LHCN-M2 (cell line): ENCODE measurements around the gene PPIP5K1. TPM values are rescaled to one million over a fixed set of nuclear protein-coding genes. Genes with fewer than 3 reads are reported as not detected.

Source experiments
- DNase-seq: peaks from one replicate; pipeline ENCODE4 v3.0.0-alpha.2; 2012; ENCODE audit warnings: low read depth
- total RNA-seq: library from RNA; depleted of rRNA; stranded (reverse); fragments of >200 nt; gene quantifications from 2 replicates; pipeline ENCODE4 v1.2.3, GENCODE V29; 2014

Gene PPIP5K1
- total RNA-seq, 1 experiment from 2014 or later, result 10.2 TPM

- DNase-seq, result peak; percentile 55
Measured at GRCh38 chr15:43518197-43518761, 71.7 kb downstream of the PPIP5K1 start.

DNA sequence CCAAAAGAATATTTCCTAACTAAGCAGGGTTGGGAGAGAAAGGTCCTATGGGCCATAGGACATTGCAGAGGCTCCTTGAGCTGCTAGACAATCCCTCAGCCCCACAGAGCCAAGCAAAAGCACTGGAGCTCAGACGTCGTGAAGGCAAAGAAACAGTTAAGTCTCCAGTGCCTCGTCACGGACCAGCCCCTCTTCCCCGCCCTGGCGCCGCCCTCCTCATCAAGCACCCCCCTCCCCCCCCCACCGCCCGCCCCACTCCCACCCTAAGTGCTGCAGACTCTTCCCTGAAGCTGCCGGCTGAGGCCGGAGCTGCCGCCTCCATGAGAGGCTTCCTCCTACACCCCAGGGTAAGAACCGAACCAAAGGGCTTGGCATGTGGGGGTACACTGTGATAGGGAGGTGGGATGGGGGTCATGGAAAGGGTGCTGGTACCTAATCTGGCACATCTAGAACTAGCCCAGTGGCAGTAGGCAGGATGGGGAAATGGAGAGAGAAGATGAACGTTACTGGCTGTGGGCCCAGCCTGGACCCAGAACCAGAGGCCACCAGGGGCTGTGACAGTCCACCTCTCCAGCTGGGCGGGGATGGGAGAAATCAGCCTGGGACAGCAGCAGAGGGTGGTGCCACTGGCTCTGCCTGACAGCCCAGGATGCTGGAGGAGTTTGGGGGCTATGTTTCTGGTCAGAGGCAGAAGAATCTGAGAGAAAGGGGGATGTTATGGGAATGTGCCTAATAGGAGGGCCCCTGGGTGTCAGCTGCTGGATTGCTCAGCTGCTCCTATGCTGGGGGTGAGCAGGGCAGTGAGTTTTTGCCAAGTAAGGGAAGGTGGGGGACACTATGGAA lies 72.4 kb downstream of the PPIP5K1 start, which contains the start of gene MAP1A:
Gene MAP1A, plus strand, starts transcription at position 255 of the 843 bp plus-strand sequence. CDS start 3,866 bp downstream, outside the sequence.
- DNase-seq, result peak; percentile 63

DNA sequence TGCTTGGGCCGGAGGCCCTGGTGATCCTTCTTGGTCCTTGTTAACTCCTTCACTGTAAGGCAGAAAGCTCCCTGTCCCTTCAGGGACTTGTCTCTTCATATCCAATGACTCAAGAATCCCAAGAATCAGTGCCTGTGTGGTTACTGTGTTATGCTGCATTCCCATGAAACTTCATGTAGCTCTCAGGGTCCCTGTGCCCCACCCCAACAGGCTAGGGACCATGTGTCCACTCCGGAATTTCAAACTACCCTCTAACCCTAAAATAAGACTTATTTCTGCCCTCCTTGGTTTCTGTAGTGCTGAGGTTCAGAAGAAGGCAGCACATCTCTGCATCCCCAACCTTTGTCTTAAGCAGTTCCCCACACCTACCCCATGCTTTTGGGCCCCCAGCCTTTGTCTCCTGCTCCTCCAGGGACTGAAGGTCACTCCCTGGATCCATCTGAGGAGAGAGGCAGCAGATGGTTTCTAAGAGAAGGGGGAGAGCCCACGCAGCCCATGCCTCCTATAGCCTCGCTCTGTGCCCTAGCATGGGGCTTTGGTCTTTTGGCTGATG lies 73.1 kb downstream of the PPIP5K1 start:
- DNase-seq, result peak; percentile 85

- peak; percentile 64 for DNase-seq
Measured at GRCh38 chr15:43516185-43516584, 73.8 kb downstream of the PPIP5K1 start.

DNA sequence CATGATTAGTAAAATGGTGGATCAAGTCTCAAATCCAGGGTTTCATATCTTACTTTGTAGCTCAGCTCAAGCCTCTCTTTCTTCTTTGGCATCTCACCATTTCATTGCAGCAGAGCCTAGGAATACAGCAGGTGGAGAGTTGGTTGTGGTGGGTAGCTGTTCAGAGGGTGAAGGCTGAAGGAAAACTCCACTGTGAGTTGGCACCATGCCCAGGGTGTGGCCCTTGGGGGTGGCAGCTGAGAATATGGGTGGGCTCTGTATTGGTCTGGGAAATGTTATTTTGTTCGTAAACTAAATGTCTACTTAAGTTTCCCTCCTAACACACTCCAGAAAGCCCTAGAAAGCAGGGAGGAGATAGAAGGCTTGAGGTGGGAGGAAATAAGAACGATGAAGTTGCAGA lies 74.3 kb downstream of the PPIP5K1 start:
- DNase-seq, result no peak

DNA sequence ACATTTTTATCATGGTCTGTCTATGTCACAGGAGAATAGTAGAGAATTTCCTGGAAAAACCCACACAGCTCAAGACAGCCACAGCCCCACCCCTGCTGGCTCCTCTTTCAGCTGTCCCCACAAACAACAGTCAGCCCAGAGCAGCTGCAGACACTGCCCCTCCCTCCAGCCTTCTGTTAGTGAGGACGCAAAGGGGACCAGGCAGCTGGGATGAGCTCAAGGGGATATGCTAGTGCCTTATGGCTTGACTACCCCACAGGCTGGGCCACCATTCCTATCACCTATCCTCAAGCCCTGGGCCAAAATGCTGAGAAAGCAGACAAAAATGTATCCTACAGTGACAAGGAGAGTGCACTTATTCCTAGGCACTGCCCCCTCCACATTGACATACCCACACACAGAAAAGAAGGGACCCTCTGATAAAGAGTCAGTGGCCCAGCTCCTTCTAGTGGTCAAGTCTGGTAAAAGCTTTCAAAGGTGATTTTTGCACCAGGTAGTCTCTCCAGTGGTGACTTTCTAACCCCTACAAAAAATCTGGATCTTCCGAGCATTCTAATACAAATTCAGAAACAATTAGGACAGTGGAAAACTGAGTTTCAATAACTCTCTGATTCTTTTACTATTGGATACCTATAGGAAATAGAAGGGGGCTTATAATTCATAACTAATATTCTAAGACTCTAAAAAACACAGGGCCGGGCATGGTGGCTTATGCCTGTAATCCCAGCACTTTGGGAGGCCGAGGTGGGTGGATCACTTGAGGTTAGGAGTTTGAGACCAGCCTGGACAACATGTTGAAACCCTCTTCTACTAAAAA lies 75.6 kb downstream of the PPIP5K1 start:
- peak; percentile 93 for DNase-seq

DNA sequence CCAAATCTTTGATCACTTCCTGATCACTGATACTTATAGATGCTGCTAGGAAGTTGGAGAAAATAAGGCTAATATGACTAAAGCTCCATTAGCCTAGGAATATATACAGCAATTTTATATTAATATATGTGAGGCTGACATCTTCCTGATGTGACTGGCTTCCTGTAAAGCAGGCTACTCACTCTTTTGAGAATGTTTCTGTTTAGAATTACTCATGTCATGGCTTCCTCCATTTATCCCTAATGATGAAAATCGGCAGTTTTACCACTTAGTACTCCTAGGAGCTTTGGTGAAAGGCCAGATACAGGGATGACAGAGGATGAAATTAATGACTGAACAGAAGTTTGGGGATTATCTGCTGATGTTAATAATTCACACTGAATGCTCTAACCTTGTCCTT lies 76.5 kb downstream of the PPIP5K1 start:
- no peak for DNase-seq

DNA sequence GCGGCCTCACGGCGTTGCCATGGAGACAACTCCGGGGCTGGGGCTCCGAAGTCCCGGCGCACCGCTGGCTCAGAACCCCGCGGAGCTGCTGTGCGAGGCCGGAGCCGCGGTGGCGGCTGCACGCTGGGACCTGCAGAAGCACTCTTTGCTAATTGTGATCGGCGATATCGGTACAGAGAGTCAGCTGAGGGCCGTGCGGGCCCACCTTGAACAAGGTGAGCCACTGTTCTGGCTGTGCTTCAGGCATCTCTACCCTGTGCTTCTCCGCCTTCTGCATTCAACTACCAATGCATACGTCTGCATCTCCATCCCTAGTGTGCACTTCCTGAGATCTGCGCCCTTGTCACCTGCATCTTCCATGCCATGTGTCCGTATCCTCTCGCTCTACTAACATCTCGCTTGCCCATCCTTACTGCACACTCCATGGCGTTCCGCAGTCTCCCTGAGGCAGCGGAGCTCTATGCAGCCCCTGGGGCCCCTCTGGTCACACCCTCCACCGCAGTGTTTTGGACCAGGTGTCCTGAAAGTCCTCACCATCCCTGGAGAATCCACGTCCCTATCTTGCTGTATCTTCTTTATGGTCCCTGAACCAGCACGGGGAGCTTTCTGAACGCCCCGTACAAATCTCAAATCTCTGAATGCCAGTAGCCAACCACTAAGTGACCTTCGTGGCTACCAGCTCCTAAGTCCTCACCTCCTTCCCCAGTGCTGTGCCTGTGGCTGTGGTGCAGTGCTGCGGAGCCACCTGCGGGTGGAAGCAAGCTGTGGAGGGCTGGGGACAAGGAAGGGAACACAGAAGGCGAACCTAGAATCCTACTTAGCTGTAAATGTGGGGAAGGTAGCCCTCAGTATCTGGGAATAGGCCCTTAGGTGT lies 78.8 kb downstream of the PPIP5K1 start:
- DNase-seq, result no peak

DNA sequence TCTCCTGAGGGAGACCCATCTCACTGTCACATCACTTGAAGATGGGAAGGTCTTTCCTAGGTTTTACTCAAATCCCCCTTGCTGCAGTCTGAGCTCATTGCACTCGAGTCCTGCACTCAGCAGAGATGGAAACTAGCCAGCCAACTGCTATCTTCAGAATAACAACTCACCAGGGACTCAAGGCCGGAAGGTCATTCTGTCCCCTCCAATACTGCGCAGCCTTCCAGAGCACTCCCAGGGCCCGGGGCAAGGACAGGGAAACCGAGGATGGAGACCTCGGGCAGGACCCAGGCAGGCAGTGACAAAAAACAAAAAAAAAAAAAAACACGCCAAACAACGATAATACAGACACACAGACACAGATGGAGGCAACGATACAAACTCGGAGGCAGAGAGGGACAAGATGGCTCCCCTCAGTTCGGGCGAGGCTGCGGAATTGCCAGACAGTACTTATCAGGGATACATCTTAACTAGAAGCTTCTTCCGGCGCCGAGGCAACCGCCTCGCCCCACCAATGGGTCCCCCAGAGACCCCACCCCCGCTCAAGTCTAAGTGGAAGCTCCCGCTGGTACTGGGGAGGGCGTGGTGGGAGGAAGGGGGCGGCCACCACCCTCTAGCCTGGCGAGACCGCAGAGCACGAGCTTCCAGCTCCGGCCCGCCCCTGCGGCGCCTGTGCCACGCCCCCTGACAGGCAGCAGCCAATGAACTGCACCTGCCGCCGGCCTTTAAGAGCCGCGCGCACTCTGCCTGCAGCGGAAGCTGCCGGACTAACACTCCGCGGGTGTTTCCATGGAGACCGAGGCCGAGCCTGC lies 79.6 kb downstream of the PPIP5K1 start:
- peak; percentile 98 for DNase-seq

GRCh38 chr15:43509660-43510199 lies 80.3 kb downstream of the PPIP5K1 start:
- peak; percentile 61 for DNase-seq

DNA sequence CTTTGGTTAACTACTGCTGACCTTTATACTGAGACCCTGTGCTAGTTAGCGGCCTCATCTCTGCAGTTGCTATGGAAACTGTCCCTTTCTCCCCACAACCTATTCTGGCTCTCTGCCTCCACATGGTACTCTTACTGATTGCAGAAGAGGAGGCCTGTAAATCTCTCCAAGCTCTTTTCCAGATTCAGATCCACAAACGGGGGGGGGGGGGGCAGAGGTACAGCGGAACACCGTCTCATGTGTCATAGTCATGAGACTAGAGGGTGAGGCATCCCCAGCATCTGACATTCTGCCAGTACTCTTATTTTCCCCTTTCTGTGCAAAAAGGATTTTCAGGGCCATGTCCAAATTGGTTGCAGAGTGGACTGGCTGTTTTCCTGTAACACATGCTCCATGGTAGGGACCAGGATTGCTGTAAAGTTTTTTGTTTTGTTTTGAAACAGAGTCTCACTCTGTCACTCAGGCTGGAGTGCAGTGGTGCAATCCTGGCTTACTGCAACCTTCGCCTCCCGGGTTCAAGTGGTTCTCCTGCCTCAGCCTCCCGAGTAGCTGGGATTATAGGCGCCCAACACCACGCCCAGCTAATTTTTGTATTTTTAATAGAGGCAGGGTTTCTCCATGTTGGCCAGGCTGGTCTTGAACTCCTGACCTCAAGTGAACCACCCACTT lies 80.9 kb downstream of the PPIP5K1 start:
- peak; percentile 69 for DNase-seq

DNA sequence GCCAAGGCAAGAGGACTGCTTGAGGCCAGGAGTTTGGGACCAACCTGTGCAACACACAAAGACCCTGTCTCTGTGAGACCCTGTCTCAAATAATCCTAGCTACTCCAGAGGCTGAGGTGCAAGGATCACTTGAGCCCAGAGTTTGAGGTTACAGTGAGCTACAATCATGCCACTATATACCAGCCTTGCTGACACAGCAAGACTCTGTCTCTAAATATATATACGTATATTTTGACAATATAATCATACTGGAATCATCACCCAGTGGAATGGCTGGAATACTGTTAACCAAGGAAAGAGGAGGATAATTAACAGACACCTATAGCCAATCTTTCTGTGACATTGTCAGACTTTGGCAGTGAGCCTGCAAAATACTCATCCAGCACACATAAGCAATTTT lies 81.6 kb downstream of the PPIP5K1 start:
- DNase-seq, result no peak

DNA sequence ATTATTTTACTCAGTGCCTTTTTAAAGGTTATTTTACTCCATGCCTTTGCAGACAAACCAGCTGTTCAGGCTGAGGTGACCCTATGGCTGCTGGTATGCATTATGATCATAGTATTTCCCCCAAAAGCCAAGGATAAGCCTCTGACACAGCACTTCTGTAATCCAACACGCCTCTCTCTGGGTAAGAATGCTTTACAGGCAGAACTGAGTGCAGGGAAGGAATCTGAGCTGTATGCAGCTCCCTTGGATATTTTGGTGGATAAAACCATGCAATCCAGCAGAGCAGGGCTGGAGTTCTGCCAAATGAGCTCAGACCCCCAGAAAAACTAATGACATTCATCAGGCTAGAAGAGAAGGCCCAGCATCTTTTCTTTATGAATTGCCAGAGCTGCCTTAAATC lies 84.3 kb downstream of the PPIP5K1 start:
- peak; percentile 92 for DNase-seq

DNA sequence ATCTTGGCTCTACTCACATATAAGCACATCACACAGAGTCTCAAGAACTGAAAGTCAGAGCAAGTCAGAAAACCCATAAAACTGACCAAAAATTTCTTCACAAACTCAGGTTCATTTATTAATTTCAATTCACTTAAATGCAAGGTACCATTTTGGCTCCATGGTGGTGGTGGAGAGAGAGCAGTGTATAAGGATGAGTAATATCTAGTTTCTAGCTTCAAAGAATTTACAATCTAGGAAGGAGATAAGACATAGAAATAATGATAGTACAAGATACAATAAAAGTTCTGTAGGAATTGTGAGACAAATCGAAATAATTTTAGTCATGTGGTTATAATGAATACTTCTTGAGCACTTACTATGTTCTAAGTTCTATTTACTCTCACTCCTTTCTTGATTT lies 90.4 kb downstream of the PPIP5K1 start:
- no peak for DNase-seq

DNA sequence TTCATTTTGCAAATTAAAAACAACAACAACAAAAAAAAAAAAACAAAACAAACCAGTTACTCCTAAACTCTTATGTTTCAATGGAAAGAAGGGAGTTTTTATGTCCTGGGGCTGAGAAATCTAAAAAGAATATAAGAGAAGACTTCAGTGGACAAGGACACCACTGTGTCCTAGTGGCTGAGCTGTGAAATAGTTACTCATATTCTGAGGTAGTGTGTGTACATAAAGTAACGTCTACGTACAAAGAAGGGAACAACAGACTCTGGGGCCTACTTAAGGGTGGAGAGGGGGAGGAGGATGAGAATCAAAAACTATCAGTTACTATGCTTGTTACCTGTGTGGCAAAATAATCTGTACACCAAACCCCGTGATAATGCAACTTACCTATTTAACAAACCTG lies 91.0 kb downstream of the PPIP5K1 start:
- no peak for DNase-seq

DNA sequence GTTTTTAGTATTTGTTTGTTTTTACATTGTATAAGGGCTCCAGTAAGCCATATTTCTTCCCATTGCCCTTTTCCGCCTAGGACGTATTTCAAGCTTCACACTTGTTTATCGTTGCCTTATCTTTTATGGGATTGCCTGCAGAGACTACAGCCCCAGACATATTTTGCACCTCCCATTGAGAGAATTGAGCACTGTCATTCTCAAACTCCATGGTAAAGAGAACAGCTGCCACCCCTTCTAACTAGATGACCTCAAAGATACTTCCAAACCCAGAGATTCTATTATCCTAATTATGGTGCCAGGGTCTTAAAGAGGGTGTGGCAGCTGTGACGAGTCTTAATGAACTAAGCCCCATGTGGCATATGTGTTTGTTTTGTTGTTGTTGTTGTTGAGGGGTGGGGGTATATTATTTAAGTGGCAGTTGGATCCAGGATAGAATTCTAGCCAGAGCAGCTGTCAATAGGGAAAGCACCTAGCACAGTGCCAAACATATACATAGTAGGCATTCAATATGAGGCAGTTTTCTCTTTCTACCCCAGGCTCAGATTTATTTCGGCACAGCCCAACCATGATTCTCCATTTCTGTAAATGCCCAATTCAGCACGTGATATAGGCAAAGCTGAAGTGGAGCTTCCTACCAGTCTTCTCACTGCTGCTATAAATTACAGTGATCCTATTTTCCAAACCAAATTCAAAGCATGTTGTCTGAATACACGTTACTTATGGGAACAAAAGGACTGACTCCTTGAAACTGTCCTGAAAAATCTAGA lies 96.1 kb downstream of the PPIP5K1 start:
- no peak for DNase-seq

GRCh38 chr15:43492673-43493601 lies 97.1 kb downstream of the PPIP5K1 start, which contains the start of gene TP53BP1:
Gene TP53BP1 (minus strand): TSS chr15:43493156. CDS start chr15:43493043, 113 bp downstream.
- peak; percentile 91 for DNase-seq
